Activated gamma-delta T cell (primary cell): ENCODE data around the gene ZNG1A.
"Not testable (repeated sequence)": the region's sequence is repeated elsewhere in the genome, so short reads cannot be mapped to it uniquely, and the experiment has no call there.

Experiments
- DNase-seq: peaks from one replicate; lab custom pipeline; 2025; lab: John Stamatoyannopoulos, UW

Gene ZNG1A

GRCh38 chr9:98775-99174 lies 80.1 kb downstream of the ZNG1A start:
- not testable (repeated sequence) for DNase-seq

DNA sequence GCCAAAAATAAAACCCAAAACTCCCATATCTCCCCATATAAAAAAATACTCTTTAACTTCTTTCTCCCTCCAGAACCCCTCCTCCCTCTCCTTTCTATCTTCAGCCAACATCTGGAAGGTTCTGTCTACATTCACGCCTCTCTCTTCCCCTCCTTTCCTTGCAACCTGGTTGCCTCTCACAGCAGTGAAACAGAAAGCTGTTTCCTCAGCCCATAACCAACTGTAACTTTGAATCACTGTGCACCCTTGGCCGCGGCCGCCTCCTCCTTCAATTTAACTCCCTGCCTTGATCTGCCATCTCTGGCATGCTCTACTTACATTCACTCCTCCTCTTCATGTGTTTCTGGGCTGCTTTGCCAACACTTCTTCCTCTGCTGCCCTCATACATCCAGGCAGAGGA lies 83.9 kb downstream of the ZNG1A start:
- DNase-seq, result not testable (repeated sequence)

GRCh38 chr9:94323-94722 lies 84.5 kb downstream of the ZNG1A start:
- not testable (repeated sequence) for DNase-seq

GRCh38 chr9:93909-94308 lies 84.9 kb downstream of the ZNG1A start:
- not testable (repeated sequence) for DNase-seq

GRCh38 chr9:90851-91250 lies 88.0 kb downstream of the ZNG1A start:
- not testable (repeated sequence) for DNase-seq

GRCh38 chr9:88396-89037 lies 90.3 kb downstream of the ZNG1A start:
- DNase-seq, result not testable (repeated sequence)

DNA sequence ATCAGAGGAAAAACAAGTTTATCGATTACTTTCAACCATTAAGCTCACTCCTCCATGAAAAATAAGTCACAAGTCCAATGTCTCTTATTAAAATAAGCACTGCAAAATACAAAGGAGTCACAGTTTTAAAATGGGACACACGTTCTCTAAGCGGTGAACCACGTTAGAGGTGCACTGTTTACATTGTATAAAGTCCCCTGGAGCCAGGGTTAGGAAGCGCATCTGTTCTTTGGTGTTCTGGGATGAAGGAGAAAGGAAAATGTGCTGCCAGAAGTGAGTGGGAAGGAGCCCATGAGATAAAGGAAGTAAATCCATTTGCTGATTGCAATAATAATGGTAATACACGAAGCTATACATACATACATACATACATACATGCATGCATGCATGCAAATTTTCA lies 91.0 kb downstream of the ZNG1A start:
- not testable (repeated sequence) for DNase-seq

GRCh38 chr9:87105-87504 lies 91.8 kb downstream of the ZNG1A start:
- not testable (repeated sequence) for DNase-seq

DNA sequence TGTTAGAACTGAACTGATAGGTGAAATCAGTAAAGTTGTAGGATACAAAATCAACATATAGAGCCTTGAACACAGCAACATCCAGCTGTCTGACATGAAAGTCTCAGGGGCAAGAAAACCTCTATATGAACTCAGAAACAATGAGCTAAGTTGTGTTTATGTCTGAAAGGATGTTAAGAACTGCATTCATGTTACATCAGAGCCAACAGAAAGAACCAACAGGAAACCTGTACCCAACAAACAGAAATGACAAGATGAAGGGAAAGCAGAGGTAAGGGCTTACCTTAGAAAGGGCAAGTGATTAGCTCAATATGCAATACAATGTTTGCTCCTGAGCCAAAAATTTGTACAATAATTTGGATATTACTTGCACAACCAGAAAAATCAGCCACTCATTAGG lies 92.2 kb downstream of the ZNG1A start:
- DNase-seq, result not testable (repeated sequence)

- DNase-seq, result not testable (repeated sequence)
These were observed 95.7 kb downstream of the ZNG1A start for GRCh38 chr9:82932-83689.

DNA sequence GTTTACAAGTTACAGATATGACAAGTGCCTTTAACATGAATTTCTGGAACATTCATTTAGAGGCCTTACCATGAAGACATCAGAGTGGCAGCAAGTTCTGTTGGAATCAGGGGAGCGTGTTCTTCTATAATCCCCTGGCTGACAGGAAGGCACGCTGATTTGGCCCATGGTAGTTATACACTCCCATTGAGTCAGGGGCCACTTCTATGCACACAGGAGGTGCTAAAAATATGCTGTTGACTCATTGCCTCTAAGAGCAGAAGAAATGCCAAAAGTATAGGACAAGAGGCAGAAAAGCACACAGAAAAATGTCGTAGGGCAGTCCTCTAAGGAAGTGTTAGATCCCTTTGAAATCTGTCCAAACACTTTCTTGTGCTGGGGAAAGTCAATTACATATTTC lies 100.5 kb downstream of the ZNG1A start:
- DNase-seq, result not testable (repeated sequence)

DNA sequence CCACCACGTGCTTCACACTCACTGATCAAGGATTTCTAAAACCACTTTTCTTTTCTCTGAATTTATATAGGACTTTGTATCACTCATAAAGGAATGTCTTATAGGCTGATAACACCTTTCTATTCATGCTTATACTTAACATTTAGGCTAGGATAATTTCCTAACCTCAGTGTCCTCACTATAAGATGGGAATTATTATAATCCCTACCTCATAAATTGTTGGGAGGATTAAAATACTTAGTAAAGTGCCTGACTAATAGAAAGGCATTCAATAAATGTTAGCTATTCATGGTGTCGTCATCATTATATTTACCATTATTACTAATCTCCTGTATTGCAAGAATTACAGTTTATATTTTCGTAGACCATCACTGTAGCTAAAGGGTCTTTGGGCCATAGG lies 102.5 kb downstream of the ZNG1A start:
- DNase-seq, result not testable (repeated sequence)

- DNase-seq, result not testable (repeated sequence)
These were observed 104.8 kb downstream of the ZNG1A start for GRCh38 chr9:73900-74525.

DNA sequence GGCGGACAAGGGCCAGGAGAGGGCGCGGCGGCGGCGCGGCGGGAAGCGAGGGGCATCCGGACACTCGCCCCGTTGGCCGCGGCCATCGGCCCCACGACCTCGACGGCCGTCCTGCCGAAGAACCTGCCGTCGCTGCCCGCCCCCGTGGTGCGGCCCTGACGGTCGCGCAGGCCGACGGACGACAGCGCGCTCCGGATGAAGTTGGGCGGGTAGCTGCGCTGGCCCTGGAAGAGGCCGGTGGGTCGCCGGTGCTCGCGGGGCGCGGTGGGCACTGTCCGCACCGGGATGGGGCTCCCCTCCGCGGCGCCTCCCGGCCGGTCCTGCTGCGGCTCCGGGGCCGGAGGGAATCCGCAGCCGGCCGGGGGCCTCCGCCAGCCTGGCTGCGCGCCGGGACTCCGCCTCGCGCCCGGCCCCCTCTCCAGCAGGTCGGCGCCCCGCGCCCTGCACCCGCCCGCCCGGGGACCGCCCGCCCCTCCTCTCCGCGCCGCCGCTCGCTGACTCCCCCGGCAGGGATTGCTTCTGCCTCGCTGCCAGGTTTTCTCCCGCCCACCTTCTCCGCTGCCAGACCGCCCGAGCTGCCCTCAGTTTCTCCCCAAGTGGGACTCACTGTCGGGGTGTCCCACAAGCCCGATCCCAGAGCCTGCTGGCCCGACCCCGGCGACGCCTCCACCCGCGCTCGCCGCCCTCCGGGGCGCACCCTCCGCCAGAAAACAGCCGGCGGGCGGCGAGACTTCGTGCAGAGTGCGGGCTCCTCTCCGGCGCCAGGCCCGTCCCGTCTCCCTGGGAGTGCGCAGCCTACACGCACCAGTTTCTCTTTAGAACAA lies 105.6 kb downstream of the ZNG1A start:
- not testable (repeated sequence) for DNase-seq
